CD4-positive, alpha-beta memory T cell (primary cell): ENCODE data around the gene PRTFDC1. TPM values are rescaled to one million over a fixed set of nuclear protein-coding genes. Genes with fewer than 3 reads are reported as not detected.
A peak's percentile ranks its signal among the peaks of the same experiment; 100 is the strongest.

Source experiments
- CTCF ChIA-PET: fragments of 350-600 bp; sonication (Branson Sonifier 250); formaldehyde crosslinking; loops from one replicate; lab custom pipeline; 2021; ENCODE audit warnings: inconsistent platforms; ENCODE audit not compliant: partially characterized antibody; lab: Charles Lee
- POLR2A ChIA-PET: fragments of 350-600 bp; sonication (Branson Sonifier 250); formaldehyde crosslinking; loops from one replicate; lab custom pipeline; 2021; ENCODE audit not compliant: partially characterized antibody; lab: Charles Lee
- DNase-seq, 5 donors: peaks; one replicate each; pipeline versions ENCODE4 v3.0.0 to v3.0.0-alpha.2; 2020 to 2022; ENCODE audit warnings: mixed read lengths in 1 of 5
- H3K27ac ChIP-seq: one replicate; pipeline ENCODE4 v1.7.0; 2013; ENCODE audit warnings: low read depth, low read length
- H3K27me3 ChIP-seq: 2 replicates; pipeline ENCODE4 v1.7.0; 2013; ENCODE audit warnings: mild to moderate bottlenecking, low read length, moderate library complexity; ENCODE audit not compliant: insufficient read depth
- H3K36me3 ChIP-seq: 2 replicates; pipeline ENCODE4 v1.7.0; 2013; ENCODE audit warnings: mild to moderate bottlenecking, low read length, moderate library complexity; ENCODE audit not compliant: insufficient read depth
- H3K4me1 ChIP-seq: 2 replicates; pipeline ENCODE4 v1.7.0; 2013; ENCODE audit warnings: mild to moderate bottlenecking, low read length, moderate library complexity; ENCODE audit not compliant: insufficient read depth
- H3K4me3 ChIP-seq, 2 donors: one replicate each; pipeline ENCODE4 v1.7.0; 2013; ENCODE audit warnings: low read length in 2 of 2, mild to moderate bottlenecking in 1 of 2
- H3K9me3 ChIP-seq, 2 donors: one replicate each; pipeline ENCODE4 v1.7.0; 2013; ENCODE audit warnings: low read length in 2 of 2, control low read depth in 1 of 2; ENCODE audit not compliant: control insufficient read depth in 1 of 2
- H3K27ac Mint-ChIP-seq, 7 donors: one replicate each; pipeline ENCODE4 v1.8.0; 2020 to 2021; ENCODE audit warnings: mixed read lengths in 7 of 7, mild to moderate bottlenecking in 6 of 7, inconsistent platforms in 3 of 7, moderate library complexity in 3 of 7
- H3K27me3 Mint-ChIP-seq, 2 donors: one replicate each; pipeline ENCODE4 v1.8.0; 2020 to 2021; ENCODE audit warnings: mixed read lengths in 2 of 2
- H3K36me3 Mint-ChIP-seq, 2 donors: one replicate each; pipeline ENCODE4 v1.8.0; 2020 to 2021; ENCODE audit warnings: mixed read lengths in 2 of 2, inconsistent platforms in 1 of 2, mild to moderate bottlenecking in 1 of 2
- H3K4me1 Mint-ChIP-seq, 4 donors: one replicate each; pipeline ENCODE4 v1.8.0; 2020 to 2021; ENCODE audit warnings: mixed read lengths in 4 of 4, mild to moderate bottlenecking in 1 of 4
- H3K4me3 Mint-ChIP-seq, 8 donors: one replicate each; pipeline ENCODE4 v1.8.0; 2020 to 2021; ENCODE audit warnings: mixed read lengths in 8 of 8, mild to moderate bottlenecking in 7 of 8, moderate library complexity in 6 of 8, inconsistent platforms in 3 of 8
- H3K9me3 Mint-ChIP-seq, 8 donors: one replicate each; pipeline ENCODE4 v1.8.0; 2020 to 2021; ENCODE audit warnings: mixed read lengths in 8 of 8, mild to moderate bottlenecking in 5 of 8, inconsistent platforms in 3 of 8, moderate library complexity in 1 of 8
- intact Hi-C: fragments of 100-400 bp; cut with micrococcal nuclease; formaldehyde crosslinking; loops from one replicate; pipeline ENCODE4 v1.15.1; 2023
- polyA plus RNA-seq, 2 donors: library from polyadenylated mRNA; unstranded; fragments of 300-500 nt; fragmentation: Illumina TruSeq; gene quantifications; one replicate each; pipeline ENCODE4 v1.2.3, GENCODE V29; 2021
- total RNA-seq, 2 experiments: library from RNA; stranded (reverse); gene quantifications; one replicate each; pipeline ENCODE4 v1.2.3, GENCODE V29; 2021

PRTFDC1 gene
- total and polyA plus RNA-seq, 4 experiments from 2014 or later = 0.21 to 0.97 (median 0.31) TPM

DNA sequence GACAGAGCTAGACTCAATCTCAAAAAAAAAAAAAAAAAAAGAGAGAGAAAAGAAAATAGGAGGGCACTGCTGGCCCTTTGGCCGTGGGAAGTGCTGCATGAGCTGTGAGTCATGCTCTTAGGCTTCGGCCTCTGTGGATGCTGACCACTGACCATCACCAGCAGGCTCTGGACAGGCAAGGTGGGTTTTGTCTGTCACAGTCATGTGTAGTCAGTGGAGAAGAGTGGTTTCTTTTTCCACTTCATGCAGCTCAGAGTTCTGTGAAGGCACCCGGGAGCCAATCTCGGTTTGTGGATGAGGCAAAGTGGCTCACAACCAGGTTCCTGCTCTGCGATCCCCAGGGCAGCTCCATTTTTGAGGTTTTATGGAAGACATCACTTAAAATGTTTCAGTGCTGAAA, 58.1 kb downstream of the PRTFDC1 start:
- H3K36me3 ChIP-seq = no peaks in the 10 kb centered on the region
- POLR2A ChIA-PET = interaction anchor here (0.7 to 3.7 kb wide), 6 partner anchors 9 to 58 kb away, joined by 4 to 25 read pairs (median 5); partner anchors contain the start of gene PRTFDC1
- Mint-ChIP-seq H3K4me3 (peak overlapping the region; percentile 72 to 94 (median 86)), H3K27ac (peak overlapping the region; percentile 95 to 98 (median 96)), H3K27me3 (no peaks in the 10 kb centered on the region), H3K36me3 (peaks cover 0 to 10% of the 10 kb centered on the region in 2 donors), H3K4me1 (peaks cover 33 to 88% (median 56%) of the 10 kb centered on the region in 4 donors), H3K9me3 (peaks cover 0 to 2% (median 0%) of the 10 kb centered on the region in 8 donors)
- CTCF ChIA-PET = interaction anchor here (0.8 to 2.3 kb wide), 4 partner anchors 10 to 171 kb away, joined by 3 to 7 read pairs (median 4); partner anchors contain the start of gene ARHGAP21
- DNase-seq = no peak
- intact Hi-C loops = loop anchor here (2.0 kb wide), 1 partner anchor 170 kb away; no protein-coding TSS in a partner anchor
- peak overlapping the region; percentile 35 for H3K27ac ChIP-seq
- peak overlapping the region in 1 of 2 donors; percentile 40 for H3K4me3 ChIP-seq
- H3K9me3 ChIP-seq = no peaks in the 10 kb centered on the region
- H3K4me1 ChIP-seq = peaks cover 66% of the 10 kb centered on the region
- no peaks in the 10 kb centered on the region for H3K27me3 ChIP-seq

- no peaks in the 10 kb centered on the region for H3K9me3 ChIP-seq
- H3K4me3 ChIP-seq = no peak overlapping the region
- ChIA-PET CTCF (interaction anchor here (1.6 kb wide), 1 partner anchor 10 kb away, joined by 4 read pairs; no protein-coding TSS in a partner anchor), POLR2A (interaction anchor here (3.7 kb wide), 1 partner anchor 10 kb away, joined by 25 read pairs; no protein-coding TSS in a partner anchor)
- H3K9me3 Mint-ChIP-seq = peaks cover 0 to 2% (median 0%) of the 10 kb centered on the region in 8 donors
- H3K4me3 Mint-ChIP-seq = peak overlapping the region in 1 of 8 donors; percentile 0
- H3K27me3 ChIP-seq = no peaks in the 10 kb centered on the region
- no peak overlapping the region for H3K27ac ChIP-seq
- H3K4me1 Mint-ChIP-seq = peaks cover 39 to 88% (median 58%) of the 10 kb centered on the region in 4 donors
- no peak for DNase-seq
- H3K4me1 ChIP-seq = peaks cover 70% of the 10 kb centered on the region
- no peaks in the 10 kb centered on the region for H3K36me3 ChIP-seq
- intact Hi-C loops = no loop called here
- peak overlapping the region in 5 of 7 donors; percentile 1 to 98 (median 73) for H3K27ac Mint-ChIP-seq
- peaks cover 0 to 10% of the 10 kb centered on the region in 2 donors for H3K36me3 Mint-ChIP-seq
- H3K27me3 Mint-ChIP-seq = no peaks in the 10 kb centered on the region
Measured at GRCh38 chr10:24893127-24893526, 59.3 kb downstream of the PRTFDC1 start.

DNA sequence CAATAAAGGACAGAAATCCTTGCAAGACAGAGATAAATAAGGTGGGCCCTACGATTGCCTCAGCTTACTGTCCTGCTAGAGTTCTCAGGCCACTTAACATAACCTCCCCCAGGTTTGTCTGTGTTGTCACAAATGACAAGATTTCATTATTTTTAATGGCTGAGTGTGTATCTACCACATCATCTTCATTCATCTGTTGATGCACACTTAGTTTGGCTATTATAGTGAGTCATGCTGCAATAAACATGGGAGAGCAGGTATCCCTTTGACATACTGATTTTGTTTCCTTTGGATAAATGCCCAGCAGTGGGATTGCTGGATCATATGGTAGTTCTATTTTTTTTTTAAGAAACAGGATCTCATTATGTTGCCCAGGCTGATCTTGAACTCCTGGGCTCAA, 60.6 kb downstream of the PRTFDC1 start:
- POLR2A ChIA-PET = interaction anchor here (1.5 kb wide), 1 partner anchor 9 kb away, joined by 4 read pairs; no protein-coding TSS in a partner anchor
- H3K36me3 ChIP-seq = no peaks in the 10 kb centered on the region
- peaks cover 69% of the 10 kb centered on the region for H3K4me1 ChIP-seq
- no peaks in the 10 kb centered on the region for H3K9me3 ChIP-seq
- Mint-ChIP-seq H3K4me3 (no peak overlapping the region), H3K27ac (peak overlapping the region in 2 of 7 donors; percentile 19 to 43), H3K4me1 (peaks cover 38 to 88% (median 58%) of the 10 kb centered on the region in 4 donors), H3K27me3 (no peaks in the 10 kb centered on the region), H3K36me3 (peaks cover 0 to 9% of the 10 kb centered on the region in 2 donors), H3K9me3 (peaks cover 0 to 2% (median 0%) of the 10 kb centered on the region in 8 donors)
- H3K4me3 ChIP-seq = no peak overlapping the region
- H3K27me3 ChIP-seq = no peaks in the 10 kb centered on the region
- intact Hi-C loops = no loop called here
- H3K27ac ChIP-seq = no peak overlapping the region
- CTCF ChIA-PET = no interaction called here
- DNase-seq = no peak

- H3K4me3 Mint-ChIP-seq = no peak overlapping the region
- Histone ChIP-seq H3K9me3 (no peaks in the 10 kb centered on the region), H3K27me3 (no peaks in the 10 kb centered on the region), H3K36me3 (no peaks in the 10 kb centered on the region), H3K27ac (no peak overlapping the region), H3K4me3 (no peak overlapping the region), H3K4me1 (peaks cover 70% of the 10 kb centered on the region)
- peaks cover 0 to 2% (median 0%) of the 10 kb centered on the region in 8 donors for H3K9me3 Mint-ChIP-seq
- H3K4me1 Mint-ChIP-seq = peaks cover 36 to 80% (median 59%) of the 10 kb centered on the region in 4 donors
- no peak for DNase-seq
- intact Hi-C loops = no loop called here
- CTCF ChIA-PET = interaction anchor here (1.1 to 1.3 kb wide), 2 partner anchors 8 to 11 kb away, joined by 3 to 5 read pairs; no protein-coding TSS in a partner anchor
- peak overlapping the region in 1 of 7 donors; percentile 39 for H3K27ac Mint-ChIP-seq
- H3K27me3 Mint-ChIP-seq = no peaks in the 10 kb centered on the region
- POLR2A ChIA-PET = interaction anchor here (0.9 to 1.2 kb wide), 3 partner anchors 39 to 167 kb away, joined by 3 to 4 read pairs (median 4); partner anchors contain the start of gene ARHGAP21
- peaks cover 0 to 7% of the 10 kb centered on the region in 2 donors for H3K36me3 Mint-ChIP-seq
Measured at GRCh38 chr10:24889639-24890038, 62.8 kb downstream of the PRTFDC1 start.

DNA sequence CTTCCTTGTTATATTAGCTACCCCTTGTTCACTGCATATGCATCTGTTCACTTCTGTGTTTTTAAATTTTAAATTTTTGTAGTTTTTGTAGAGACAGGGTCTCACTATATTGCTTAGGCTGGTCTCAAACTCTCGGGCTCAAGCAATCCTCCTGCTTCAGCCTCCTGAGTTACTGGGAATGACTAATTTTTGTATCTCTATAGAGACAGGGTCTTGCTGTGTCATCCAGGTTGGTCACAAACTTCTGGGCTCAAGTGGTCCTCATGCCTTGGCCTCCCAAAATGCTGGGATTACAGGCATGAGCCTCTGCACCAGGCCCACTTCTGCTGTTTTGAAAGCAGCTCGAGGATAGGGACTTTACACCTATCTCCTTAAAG, 64.6 kb downstream of the PRTFDC1 start:
- H3K36me3 ChIP-seq = no peaks in the 10 kb centered on the region
- H3K27ac ChIP-seq = peak overlapping the region; percentile 49
- H3K4me1 Mint-ChIP-seq = peaks cover 38 to 79% (median 62%) of the 10 kb centered on the region in 4 donors
- ChIA-PET CTCF (no interaction called here), POLR2A (interaction anchor here (0.7 to 2.0 kb wide), 14 partner anchors 8 to 265 kb away, joined by 3 to 7 read pairs (median 3); partner anchors contain the start of genes ARHGAP21, ENKUR and THNSL1)
- H3K4me1 ChIP-seq = peaks cover 73% of the 10 kb centered on the region
- H3K9me3 Mint-ChIP-seq = peaks cover 0 to 2% (median 0%) of the 10 kb centered on the region in 8 donors
- peak overlapping the region in 7 of 8 donors; percentile 45 to 84 (median 72) for H3K4me3 Mint-ChIP-seq
- peak overlapping the region in 1 of 2 donors; percentile 44 for H3K4me3 ChIP-seq
- H3K27me3 Mint-ChIP-seq = no peaks in the 10 kb centered on the region
- intact Hi-C loops = loop anchor here (1.0 to 2.0 kb wide), 3 partner anchors 9 to 129 kb away; partner anchors contain the start of genes ENKUR, PRTFDC1 and THNSL1
- peaks cover 0 to 7% of the 10 kb centered on the region in 2 donors for H3K36me3 Mint-ChIP-seq
- no peak for DNase-seq
- no peaks in the 10 kb centered on the region for H3K9me3 ChIP-seq
- H3K27ac Mint-ChIP-seq = peak overlapping the region; percentile 63 to 98 (median 90)
- H3K27me3 ChIP-seq = no peaks in the 10 kb centered on the region

DNA sequence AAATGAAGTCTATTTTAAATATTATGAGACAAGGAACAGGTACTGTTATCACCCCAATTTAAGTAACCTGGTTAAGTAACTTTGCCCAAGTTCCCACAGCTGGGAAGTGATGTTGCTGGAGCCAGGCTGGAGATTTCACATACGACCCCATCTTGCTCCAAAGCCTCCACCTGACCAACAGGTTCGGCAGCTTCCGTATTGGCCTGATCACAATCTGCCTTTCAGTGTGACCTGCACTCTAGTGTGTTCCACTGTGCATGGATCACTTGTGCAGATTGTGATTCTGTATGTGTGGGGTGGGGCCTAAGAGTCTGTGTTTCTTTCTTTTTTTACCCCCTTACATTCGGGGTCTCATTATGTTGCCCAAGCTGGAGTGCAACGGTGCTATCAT, 66.1 kb downstream of the PRTFDC1 start:
- H3K27me3 Mint-ChIP-seq = no peaks in the 10 kb centered on the region
- H3K27ac Mint-ChIP-seq = peak overlapping the region; percentile 50 to 91 (median 85)
- no peaks in the 10 kb centered on the region for H3K9me3 ChIP-seq
- ChIA-PET CTCF (interaction anchor here (0.8 to 1.4 kb wide), 2 partner anchors 158 to 161 kb away, joined by 3 read pairs; no protein-coding TSS in a partner anchor), POLR2A (interaction anchor here (1.2 to 1.3 kb wide), 2 partner anchors 10 to 16 kb away, joined by 3 to 4 read pairs; no protein-coding TSS in a partner anchor)
- H3K4me3 ChIP-seq = no peak overlapping the region
- no peak overlapping the region for H3K27ac ChIP-seq
- H3K9me3 Mint-ChIP-seq = peaks cover 0 to 2% (median 0%) of the 10 kb centered on the region in 8 donors
- DNase-seq = no peak
- H3K4me1 ChIP-seq = peaks cover 89% of the 10 kb centered on the region
- H3K4me3 Mint-ChIP-seq = peak overlapping the region in 1 of 8 donors; percentile 31
- peaks cover 47 to 92% (median 62%) of the 10 kb centered on the region in 4 donors for H3K4me1 Mint-ChIP-seq
- intact Hi-C loops = loop anchor here (2.0 kb wide), 2 partner anchors 67 to 131 kb away; partner anchors contain the start of genes ENKUR, PRTFDC1 and THNSL1
- no peaks in the 10 kb centered on the region for H3K36me3 ChIP-seq
- H3K27me3 ChIP-seq = no peaks in the 10 kb centered on the region
- peaks cover 0 to 7% of the 10 kb centered on the region in 2 donors for H3K36me3 Mint-ChIP-seq
